T-helper 1 cell treated with Interleukin-12 subunit alpha and Interleukin-12 subunit beta and Interleukin-4 antibody, amounts not matched to agents 30 ng/mL and 1 ng/mL, for 36 hours (primary cell): Measurements from ENCODE around the gene NUTM2F. TPM values are rescaled to one million over a fixed set of nuclear protein-coding genes. Genes with fewer than 3 reads are reported as not detected.
"Not testable (repeated sequence)": the region's sequence is repeated elsewhere in the genome, so short reads cannot be mapped to it uniquely, and the experiment has no call there.

Experiments
- intact Hi-C: fragments of 100-400 bp; cut with micrococcal nuclease; formaldehyde crosslinking; loops from one replicate; pipeline ENCODE4 v1.15.1; 2024
- total RNA-seq: library from RNA; stranded (reverse); gene quantifications from 2 replicates; pipeline ENCODE4 v1.2.3, GENCODE V29; 2022

NUTM2F gene
- total RNA-seq, 1 donor from 2014 or later, result not detected

DNA sequence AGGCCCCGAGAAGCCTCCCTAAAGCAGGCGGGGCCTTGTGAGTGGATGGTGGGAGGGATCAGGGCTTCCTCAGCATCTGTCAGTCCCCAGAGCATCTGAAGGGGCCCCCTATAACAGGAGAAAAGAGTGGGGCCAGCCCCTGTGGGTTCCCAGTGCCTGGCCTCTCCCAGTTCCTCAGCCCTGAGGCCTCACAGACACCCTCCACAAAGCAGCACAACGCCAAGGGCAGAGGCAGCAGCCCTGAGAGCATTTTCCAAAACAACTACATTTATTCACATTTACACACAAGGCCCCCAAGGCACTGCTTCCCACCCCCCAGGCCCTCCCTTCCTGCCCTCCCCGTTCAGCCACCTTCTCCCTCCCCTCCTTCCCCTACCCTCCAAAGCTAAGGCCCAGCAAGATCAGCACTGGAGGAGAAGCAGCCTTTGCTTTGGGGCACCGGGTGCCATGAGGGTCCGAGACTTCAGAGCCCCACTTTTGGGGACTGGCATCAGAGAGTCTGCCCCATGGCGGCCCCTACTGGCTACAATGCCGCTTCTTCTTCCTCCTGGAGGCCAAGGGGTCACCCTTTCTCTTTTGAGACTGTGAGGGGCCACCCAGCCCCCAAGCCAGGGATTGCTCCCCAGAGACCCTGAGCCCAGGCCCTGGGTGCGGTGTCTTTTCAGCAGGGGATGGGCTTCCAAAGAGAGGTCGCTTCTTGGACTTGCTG, 10.3 kb downstream of the NUTM2F start:
- intact Hi-C loops, result not testable (repeated sequence)

DNA sequence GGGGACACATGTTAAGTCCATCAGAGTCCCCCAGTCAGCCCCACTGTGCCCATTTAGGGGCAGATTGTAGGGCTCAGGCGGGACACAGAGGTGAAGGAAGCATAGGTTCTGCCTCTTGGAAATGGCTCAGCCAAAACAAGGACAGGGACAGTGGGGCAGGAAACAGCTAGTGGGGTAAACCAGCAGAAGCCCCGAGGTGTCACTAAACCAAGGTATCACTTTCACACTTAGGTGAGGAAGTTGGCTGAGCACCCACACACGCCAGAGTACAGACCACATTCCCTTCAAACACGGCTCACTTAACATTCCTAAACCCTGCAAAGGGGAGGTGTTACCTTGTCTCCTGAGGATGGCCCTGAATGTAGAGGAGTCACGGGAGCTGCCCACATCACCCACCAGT, 12.2 kb downstream of the NUTM2F start:
- intact Hi-C loops, result not testable (repeated sequence)

DNA sequence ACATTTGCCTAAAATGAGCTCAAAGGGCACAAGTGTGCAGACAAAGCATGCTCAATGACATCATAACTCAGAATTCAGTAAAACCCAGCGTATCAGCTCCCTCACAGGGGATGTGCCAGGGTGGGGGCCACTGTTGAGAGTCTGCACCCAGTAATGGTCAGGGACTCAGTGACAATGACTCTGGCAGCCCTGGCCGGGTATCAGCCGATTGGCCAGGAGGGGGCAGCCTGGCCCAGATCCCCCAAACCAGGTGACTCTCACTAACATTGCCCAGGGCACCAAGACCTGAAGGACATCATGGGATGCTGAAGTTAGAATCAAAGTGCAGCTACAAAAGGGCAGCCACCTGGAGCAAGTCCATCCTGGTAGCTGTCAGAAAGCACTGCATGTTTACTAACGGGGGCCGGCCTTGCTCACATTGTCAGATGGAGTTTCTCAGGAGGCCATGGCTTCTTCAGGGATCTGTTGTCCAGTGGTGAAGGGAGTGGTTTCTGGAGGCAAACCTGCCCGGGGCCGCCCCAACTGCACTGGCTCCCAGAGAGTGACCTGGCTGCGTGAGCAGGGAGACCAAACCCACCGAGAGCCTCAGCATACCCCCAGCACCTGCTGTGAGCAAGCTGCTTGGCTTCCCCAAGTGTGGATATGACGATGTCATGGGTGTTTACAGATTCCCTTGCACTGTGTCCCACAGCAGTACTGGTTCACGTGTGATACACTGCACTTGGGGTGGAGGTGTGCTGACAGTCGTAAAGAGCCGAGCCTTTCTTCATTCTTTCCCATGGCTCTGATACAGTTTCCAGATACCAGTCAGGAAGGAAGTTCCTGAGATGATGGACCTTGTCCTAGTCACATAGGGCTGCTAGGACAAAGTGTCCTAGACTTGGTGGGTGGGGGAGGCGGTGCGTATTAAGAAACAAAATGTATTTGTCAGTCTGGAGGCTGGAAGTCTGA, 13.1 kb downstream of the NUTM2F start:
- intact Hi-C loops, result not testable (repeated sequence)

DNA sequence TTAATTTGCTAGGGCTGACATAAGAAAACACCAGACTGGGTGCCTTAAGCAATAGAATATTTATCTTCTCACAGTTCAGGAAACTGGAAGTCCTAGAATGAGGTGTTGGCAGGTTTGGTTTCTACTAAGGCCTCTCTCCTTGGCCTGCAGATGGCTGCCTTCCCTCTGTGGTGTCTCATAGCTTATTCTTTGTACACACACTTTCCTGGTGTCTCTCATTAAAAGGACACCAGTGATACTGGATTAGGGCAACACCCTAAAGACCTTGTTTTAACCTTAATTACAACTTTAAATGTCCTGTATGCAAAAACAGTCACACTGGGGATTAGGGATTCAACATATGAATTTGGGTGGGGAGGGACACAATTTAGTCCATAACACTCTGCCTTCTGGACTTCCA, 25.1 kb downstream of the NUTM2F start:
- intact Hi-C loops, result no loop called here

DNA sequence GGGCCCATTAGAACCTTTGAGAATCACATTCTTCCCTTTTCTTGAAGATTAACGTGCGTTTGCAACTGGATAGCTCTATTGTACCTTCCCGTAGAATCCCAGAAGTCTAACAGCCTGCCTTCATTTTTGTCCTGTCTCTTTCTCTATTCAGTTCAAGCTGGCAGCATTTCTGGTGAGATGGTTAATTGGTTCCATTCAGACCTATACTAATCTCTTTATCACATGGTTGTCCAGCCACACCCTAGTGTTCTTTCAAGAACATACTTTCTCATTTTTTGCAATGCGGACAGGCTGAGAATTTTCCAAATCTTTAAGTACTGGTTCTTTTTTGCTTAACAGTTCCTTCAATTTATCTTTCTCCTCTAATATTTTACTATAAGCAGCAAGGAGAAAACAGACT, 26.0 kb downstream of the NUTM2F start:
- intact Hi-C loops, result no loop called here

DNA sequence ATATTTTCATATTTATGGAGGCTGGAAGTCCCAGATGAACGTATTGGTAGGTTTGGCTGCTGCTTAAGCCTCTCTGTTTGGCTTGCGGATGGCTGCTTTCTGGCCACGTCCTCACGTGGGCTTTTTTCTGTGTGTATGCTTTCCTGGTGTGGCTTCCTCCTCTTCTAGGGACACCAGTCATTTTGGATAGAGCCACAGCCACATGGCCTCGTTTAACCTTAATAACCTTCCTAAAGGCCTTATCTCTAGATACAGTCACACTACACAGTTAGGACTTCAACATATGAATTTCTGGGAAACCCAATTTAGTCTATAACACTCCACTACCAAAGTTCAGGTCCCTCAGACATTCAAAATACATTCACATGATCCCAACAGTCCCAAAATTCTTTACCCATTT, 26.9 kb downstream of the NUTM2F start:
- intact Hi-C loops, result no loop called here

DNA sequence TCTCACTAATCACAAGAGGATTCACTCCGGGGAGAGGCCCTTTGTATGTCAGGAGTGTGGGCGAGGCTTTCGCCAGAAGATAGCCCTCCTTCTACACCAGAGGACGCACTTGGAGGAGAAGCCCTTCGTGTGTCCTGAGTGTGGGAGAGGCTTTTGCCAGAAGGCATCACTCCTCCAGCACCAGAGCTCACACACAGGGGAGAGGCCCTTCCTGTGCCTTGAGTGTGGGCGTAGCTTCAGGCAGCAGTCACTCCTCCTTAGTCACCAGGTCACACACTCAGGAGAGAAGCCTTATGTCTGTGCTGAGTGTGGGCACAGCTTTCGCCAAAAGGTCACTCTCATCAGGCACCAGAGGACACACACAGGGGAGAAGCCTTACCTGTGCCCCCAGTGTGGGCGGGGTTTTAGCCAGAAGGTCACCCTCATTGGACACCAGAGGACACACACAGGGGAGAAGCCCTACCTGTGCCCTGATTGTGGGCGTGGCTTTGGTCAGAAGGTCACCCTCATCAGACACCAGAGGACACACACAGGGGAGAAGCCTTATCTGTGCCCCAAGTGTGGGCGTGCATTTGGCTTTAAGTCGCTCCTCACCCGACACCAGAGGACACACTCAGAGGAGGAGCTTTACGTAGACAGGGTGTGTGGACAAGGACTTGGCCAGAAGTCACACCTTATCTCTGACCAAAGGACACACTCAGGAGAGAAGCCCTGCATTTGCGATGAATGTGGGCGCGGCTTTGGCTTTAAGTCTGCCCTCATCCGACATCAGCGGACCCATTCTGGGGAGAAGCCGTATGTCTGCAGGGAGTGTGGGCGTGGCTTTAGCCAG, 27.8 kb downstream of the NUTM2F start:
- intact Hi-C loops, result no loop called here

DNA sequence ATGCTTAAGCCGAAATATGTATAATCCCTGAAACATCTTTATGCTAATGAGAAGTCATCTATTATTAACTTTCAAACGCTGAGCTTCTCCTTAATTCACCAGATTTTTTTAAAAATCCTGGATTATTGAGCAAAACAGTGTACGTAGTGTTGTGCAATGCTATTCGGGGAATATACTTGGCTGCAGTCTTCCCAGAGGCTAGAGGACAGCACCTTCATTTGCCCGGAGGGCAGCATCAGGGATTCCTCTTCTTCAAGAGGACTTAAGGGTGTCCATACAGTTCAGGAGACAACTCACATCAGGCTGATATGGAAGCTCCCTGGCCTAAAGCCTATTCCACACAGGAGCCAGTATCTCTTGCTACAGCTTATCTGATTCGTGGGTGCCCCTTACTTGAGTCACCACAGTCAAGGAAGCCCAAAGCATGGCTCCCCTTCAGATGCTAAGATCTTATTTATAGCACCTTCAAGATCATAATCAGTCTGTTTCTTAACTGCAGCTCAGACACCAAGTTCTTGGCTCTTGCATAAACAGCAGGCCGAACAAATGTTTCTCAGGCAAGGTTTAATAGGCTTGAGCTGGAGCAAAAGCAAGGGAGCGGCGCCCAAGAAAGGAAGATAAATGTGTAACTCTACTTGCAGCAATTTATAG, 29.4 kb downstream of the NUTM2F start:
- intact Hi-C loops, result no loop called here

DNA sequence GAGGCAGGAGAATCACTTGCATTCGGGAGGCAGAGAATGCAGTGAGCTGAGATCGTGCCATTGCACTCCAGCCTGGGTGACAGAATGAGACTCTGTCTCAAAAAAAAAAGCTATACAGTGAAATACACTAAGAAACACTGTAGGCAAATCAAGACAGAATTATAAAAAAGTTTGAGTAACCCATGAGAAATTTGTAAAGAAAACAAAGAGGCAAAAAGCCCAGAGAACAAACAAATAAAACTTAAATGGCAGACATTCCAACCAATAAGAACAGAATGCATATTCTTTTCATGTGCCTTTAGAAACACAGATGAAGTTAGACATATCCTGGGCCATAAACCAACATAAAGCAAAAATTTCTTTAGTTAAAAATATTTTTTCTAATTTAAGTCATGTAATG, 38.8 kb downstream of the NUTM2F start:
- intact Hi-C loops, result no loop called here

DNA sequence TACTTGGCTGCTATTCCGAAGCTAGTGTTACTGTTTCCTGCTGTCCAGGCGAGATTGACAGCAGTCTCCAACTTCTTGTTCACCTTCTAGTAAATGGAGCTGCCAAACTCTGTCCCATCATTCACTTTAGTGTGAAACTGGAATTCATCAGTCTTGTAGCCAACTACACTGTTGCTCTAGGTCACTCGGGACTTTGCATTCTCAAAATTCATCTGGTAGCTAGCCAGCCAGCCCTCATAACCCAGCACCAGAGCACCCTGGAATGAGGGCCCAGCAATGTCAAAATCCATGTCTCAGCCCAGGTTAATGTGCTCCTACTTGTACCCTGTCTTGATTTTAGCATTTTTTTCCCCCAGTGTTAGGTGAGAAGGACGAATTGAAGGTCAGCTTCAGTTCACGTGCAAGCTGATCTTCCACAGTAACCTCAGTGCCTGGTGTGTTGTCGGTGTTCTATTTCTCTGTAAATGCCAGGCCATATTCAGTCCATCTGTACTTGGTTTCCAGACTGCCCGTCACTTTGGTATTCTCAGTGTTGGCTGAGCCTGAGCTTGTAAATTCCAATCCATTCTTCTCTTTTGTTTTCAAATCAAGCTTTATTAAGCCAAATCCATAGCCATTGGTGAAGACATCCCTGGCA, 40.4 kb downstream of the NUTM2F start:
- intact Hi-C loops, result no loop called here

DNA sequence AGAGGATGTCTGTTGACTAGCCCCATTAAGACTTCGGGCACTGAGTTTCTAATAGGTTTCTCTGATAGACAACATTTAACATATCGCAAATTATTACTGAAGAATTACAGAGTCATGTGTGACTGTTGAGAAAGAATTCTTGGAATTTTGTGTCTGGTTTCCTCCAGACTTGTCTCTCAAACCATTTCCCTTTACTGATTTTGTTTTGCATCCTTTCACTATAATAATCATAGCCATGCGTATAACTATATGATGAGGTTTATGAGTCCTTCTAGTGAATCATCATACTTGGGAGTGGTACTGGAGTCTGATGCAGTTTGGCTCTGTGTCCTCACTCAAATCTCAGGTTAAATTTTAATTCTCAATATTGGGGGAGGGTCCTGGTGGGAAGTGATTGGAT, 42.3 kb downstream of the NUTM2F start:
- intact Hi-C loops, result no loop called here

DNA sequence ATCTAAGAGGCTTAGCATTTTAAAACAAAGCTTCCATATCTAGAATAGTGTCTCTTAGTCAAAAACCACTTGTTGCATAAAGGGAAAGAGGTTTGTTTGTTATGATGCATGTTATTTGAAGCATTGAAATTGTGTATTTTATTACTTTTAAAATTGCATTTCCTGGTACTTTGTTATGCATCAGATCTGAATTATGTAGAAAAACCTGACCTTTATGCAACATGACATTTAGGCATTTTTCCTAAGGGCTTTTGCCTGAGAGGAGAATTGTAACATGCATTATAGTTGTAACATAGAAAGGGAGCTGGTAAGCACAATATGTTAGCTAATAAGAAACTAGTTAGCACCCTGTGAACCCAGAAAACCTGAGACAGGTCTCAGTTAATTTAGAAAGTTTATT, 47.3 kb downstream of the NUTM2F start:
- intact Hi-C loops, result no loop called here

DNA sequence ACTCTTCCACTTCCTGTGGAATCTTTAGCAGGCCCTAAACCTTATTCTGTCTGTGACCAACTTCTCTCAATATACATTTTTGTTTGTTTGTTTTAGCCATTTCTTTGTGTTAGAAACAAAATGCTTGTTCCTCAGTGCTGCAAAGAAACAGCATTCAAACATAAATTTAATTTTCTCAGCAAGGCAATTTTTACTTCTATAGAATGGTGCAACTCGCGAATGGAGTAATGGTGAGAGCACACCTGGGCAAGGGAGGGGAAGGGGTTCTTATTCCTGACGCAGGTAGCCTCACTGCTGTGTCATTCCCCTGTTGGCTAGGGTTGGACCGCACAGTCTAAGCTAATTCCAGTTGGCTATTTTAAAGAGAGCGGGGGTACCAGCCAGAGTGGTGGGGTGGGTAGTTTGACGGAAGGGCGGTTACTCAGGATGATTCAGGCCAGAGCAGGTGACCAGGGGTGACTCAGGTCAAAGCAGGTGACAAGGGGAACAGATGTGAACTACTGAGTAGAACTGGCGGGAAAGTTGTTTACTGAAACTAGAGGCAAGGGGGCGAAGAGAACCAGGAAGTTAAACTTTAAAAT, 47.9 kb downstream of the NUTM2F start:
- intact Hi-C loops, result no loop called here

DNA sequence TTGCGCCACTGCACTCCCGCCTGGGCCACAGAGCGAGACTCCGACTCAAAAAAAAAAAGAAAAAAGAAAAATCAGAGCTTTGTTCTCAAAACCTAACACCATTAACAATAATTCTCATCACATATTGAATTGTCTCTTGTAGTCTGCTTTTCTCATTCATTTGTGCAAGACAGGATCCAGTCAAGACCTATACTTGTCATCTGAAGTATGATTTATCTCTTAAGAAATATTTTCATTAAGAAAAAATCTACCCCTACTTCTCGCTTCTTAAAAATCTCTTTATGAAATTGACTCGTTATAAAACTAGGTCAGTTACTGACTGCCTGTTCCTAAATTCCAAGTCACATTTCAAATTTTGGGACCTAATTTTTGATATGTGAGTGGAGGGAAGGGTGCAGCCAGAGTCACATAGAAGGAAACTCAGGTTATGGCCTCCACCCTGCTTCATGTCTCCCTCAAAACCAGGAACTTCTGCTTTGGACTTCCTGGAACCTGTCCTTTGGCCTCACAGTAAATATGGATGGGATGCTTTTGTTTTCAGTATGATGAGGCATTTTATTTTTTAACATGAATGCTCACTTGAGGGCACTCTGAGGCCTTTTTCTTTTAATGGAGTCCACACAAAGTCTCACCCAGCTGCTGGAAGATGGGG, 50.4 kb downstream of the NUTM2F start:
- intact Hi-C loops, result no loop called here

DNA sequence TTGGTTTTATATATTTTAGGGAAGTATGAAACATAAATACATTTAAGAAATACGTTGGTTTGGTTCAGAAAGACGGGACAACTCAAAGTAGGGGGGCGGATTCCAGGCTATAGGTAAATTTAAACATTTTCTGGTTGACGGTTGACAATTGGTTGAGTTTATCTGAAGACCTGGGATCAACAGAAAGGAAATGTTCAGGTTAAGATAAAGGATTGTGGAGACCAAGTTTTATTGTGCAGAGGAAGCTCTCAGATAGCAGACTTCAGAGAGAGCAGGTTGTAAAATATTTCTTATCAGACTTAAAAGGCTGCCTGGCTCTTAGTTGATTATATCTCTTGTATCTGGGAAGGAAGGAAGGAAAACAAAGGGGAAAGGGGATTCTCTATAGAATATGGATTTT, 51.4 kb downstream of the NUTM2F start:
- intact Hi-C loops, result not testable (repeated sequence)

DNA sequence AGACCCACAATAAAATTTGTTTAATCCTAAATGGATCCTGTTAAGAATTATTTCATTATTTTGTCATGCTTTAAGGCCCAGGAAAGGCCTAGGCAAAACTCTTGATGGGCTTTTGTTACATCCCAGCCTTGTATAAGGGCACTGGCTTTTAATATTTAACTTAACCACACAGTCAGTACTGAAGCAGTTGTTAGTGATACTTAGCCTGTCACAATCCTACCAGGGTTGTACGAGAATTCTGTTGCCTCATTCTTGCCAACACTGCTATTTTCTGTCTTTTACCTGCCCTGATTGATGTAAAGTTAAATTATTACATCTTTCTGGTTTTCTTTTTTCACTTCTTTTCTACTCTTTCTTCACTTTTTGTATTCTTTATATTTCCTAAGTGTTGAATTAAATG, 58.4 kb downstream of the NUTM2F start:
- intact Hi-C loops, result no loop called here

DNA sequence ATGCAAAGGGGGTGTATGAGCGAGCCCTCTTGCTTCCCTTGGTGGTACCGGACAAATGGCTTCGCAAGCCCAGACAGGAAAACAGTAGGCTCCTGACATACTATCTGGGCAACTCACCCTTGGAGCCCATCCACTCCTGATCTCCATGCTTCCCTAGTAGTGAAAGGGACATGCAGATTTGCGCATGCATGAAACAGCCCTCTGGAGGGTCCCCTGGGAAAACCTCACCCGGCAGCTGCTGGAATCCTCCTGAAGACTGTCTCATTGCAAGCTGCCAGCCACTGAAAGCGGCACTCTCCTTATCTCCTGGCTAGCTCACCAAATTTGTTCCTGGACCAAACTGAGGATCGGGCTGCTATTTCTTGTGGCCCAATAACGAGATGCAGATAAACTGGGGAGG, 59.2 kb downstream of the NUTM2F start:
- intact Hi-C loops, result no loop called here
